Suprapubic skin (tissue), 4 donors: ENCODE measurements around the gene NT5C3A.
"Not testable (repeated sequence)": the region's sequence is repeated elsewhere in the genome, so short reads cannot be mapped to it uniquely, and the experiment has no call there.

Experiments used
- EP300 ChIP-seq: sonication (generic); formaldehyde crosslinking; IDR thresholded peaks from one replicate; pipeline ENCODE4 v1.6.1; 2017; ENCODE audit warnings: antibody characterized with exemption
- POLR2A ChIP-seq, 2 donors: fragments of 450-650 bp; IDR thresholded peaks; one replicate each; pipeline ENCODE4 v1.6.1; 2017; ENCODE audit warnings: antibody characterized with exemption in 2 of 2, mild to moderate bottlenecking in 2 of 2, moderate library complexity in 2 of 2
- POLR2AphosphoS5 ChIP-seq, 3 donors: sonication (generic); formaldehyde crosslinking; IDR thresholded peaks; one replicate each; pipeline ENCODE4 v1.6.1; 2017; ENCODE audit warnings: antibody characterized with exemption in 3 of 3
- TF ChIP-seq, protein P1 (sequence below), 2 donors: fragments of 200-600 bp in 1 of 2; fragments of 450-650 bp in 1 of 2; sonication (generic) in 1 of 2; IDR thresholded peaks; one replicate each; pipeline ENCODE4 v1.5.1; 2016 to 2019; ENCODE audit warnings: antibody characterized with exemption in 2 of 2, mild to moderate bottlenecking in 1 of 2, moderate library complexity in 1 of 2

DNA sequence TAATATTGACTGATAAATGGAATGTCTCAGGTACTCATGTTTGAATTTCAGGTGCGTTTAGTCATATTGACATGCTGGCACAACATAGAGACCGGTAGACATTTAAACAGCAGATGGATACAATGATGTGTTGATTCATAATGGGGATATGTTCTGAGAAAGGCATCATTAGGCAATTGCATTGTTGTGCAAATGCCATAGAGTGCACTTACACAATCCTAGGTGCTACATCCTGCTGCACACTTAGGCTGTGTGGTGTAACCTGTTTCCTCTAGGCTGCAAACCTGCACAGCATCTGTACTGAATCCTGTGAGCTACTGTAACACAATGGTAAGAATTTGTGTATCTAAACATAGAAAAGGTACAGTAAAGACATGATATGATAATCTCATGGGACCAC lies 85.4 kb downstream of the NT5C3A start:
- not testable (repeated sequence) for TF ChIP-seq POLR2A (IDR thresholded peaks at IDR 0.05); EP300
- TF ChIP-seq, protein P1, sequence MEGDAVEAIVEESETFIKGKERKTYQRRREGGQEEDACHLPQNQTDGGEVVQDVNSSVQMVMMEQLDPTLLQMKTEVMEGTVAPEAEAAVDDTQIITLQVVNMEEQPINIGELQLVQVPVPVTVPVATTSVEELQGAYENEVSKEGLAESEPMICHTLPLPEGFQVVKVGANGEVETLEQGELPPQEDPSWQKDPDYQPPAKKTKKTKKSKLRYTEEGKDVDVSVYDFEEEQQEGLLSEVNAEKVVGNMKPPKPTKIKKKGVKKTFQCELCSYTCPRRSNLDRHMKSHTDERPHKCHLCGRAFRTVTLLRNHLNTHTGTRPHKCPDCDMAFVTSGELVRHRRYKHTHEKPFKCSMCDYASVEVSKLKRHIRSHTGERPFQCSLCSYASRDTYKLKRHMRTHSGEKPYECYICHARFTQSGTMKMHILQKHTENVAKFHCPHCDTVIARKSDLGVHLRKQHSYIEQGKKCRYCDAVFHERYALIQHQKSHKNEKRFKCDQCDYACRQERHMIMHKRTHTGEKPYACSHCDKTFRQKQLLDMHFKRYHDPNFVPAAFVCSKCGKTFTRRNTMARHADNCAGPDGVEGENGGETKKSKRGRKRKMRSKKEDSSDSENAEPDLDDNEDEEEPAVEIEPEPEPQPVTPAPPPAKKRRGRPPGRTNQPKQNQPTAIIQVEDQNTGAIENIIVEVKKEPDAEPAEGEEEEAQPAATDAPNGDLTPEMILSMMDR (IDR thresholded peaks at IDR 0.05) = not testable (repeated sequence)
- peak in 2 of 3 donors; percentile 27 to 28 for TF ChIP-seq POLR2AphosphoS5 (IDR thresholded peaks at IDR 0.05)
